SK-N-MC (cell line): ENCODE measurements around the gene TAX1BP3.
"Not testable (repeated sequence)": the region's sequence is repeated elsewhere in the genome, so short reads cannot be mapped to it uniquely, and the experiment has no call there.

Experiments
- DNase-seq: peaks from one replicate; pipeline ENCODE4 v3.0.0-alpha.2; 2011; ENCODE audit warnings: low read depth, low spot score
- H3K27ac ChIP-seq: fragments of 200-600 bp; sonication (generic); 2 replicates; pipeline ENCODE4 v1.5.1; 2016; ENCODE audit warnings: mixed run types
- H3K36me3 ChIP-seq: fragments of 200-600 bp; sonication (generic); 2 replicates; pipeline ENCODE4 v1.6.1; 2017; ENCODE audit warnings: antibody characterized with exemption, low read length, mixed read lengths; ENCODE audit not compliant: insufficient read depth
- H3K4me3 ChIP-seq: fragments of 200-600 bp; sonication (generic); 2 replicates; pipeline ENCODE4 v1.5.1; 2016
- H3K9ac ChIP-seq: fragments of 200-600 bp; sonication (generic); 2 replicates; pipeline ENCODE4 v1.8.0; 2017; ENCODE audit warnings: mixed run types, mixed read lengths; ENCODE audit not compliant: insufficient read length
- H3K9me3 ChIP-seq: fragments of 200-600 bp; sonication (generic); 2 replicates; pipeline ENCODE4 v1.6.1; 2017; ENCODE audit warnings: low read depth, mild to moderate bottlenecking, antibody characterized with exemption, low read length, moderate library complexity, mixed read lengths
- EZH2 ChIP-seq: fragments of 200-600 bp; sonication (generic); IDR thresholded peaks from one replicate; pipeline ENCODE4 v1.6.1; 2017; ENCODE audit warnings: antibody characterized with exemption
- FOXP2 ChIP-seq: optimal IDR thresholded peaks from 2 replicates; pipeline ENCODE3; 2011; ENCODE audit warnings: mild to moderate bottlenecking, moderate library complexity; ENCODE audit not compliant: insufficient read depth; ENCODE audit errors: extremely low read length, control extremely low read depth
- POLR2AphosphoS5 ChIP-seq: IDR thresholded peaks from 2 replicates; pipeline ENCODE4 v1.6.1; 2012; ENCODE audit warnings: mild to moderate bottlenecking, low read depth, low read length, borderline replicate concordance

The TAX1BP3 gene

GRCh38 chr17:3668279-3669084 is at the start of gene TAX1BP3, which contains the start of gene EMC6:
TAX1BP3 (minus strand) TSS chr17:3668578; CDS start chr17:3668526, 52 bp downstream.
EMC6 (plus strand) TSS chr17:3668812; CDS start chr17:3669147, 335 bp downstream.
- Histone ChIP-seq H3K27ac (peak within 1 kb of the TSS; percentile 88), H3K9me3 (no peaks in the 10 kb centered on the region), H3K4me3 (peak within 1 kb of the TSS; percentile 99), H3K9ac (peak within 1 kb of the TSS; percentile 97), H3K36me3 (peaks cover 11% of the 10 kb centered on the region; the same call in 1 of the 2 replicates)
- DNase-seq = peak; percentile 60
- TF ChIP-seq POLR2AphosphoS5 = peak; percentile 89
- no peak for TF ChIP-seq FOXP2

GRCh38 chr17:3715296-3715695 is 46.9 kb upstream of the TAX1BP3 start:
- TF ChIP-seq FOXP2 (no peak), POLR2AphosphoS5 (no peak), EZH2 (no peak)
- Histone ChIP-seq H3K9ac (no peak overlapping the region), H3K36me3 (peaks cover 57% of the 10 kb centered on the region)

GRCh38 chr17:3712811-3713463 is 44.6 kb upstream of the TAX1BP3 start:
- H3K27ac ChIP-seq = no peak overlapping the region
- H3K4me3 ChIP-seq = no peak overlapping the region
- TF ChIP-seq FOXP2 (no peak), POLR2AphosphoS5 (no peak)
- H3K36me3 ChIP-seq = peaks cover 39% of the 10 kb centered on the region
- DNase-seq = no peak
- H3K9ac ChIP-seq = no peak overlapping the region
- no peaks in the 10 kb centered on the region for H3K9me3 ChIP-seq

More at GRCh38 chr17:3715296-3715695, 46.9 kb upstream of the TAX1BP3 start:
- no peaks in the 10 kb centered on the region for H3K9me3 ChIP-seq
- H3K4me3 ChIP-seq = no peak overlapping the region
- no peak for DNase-seq
- no peak overlapping the region for H3K27ac ChIP-seq

DNA sequence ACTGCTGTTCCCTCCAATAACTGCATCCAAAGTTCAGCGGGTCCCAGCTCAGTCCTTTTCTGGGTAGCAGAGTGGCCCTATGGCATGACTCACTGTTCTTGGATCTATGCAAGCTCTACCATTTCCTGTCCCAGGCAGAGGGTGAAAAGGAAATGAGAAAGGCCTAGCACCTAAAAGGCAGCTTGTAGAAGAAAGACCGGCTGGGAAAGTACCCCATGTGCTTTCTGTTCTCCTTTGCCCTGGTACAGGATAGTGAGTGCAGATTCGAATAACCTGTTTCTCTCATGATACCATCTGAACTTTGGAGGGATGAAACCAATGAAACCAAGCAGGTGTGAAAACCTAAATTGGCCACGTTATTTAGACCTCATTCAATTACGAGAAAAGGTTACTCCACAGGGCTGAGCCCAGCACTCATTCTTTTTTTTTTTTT is 42.6 kb upstream of the TAX1BP3 start:
- no peaks in the 10 kb centered on the region for H3K9me3 ChIP-seq
- H3K36me3 ChIP-seq = peaks cover 19% of the 10 kb centered on the region
- H3K9ac ChIP-seq = no peak overlapping the region
- H3K27ac ChIP-seq = no peak overlapping the region
- DNase-seq = no peak
- no peak overlapping the region for H3K4me3 ChIP-seq
- TF ChIP-seq POLR2AphosphoS5 (no peak), EZH2 (no peak), FOXP2 (no peak)

GRCh38 chr17:3708366-3708765 is 40.0 kb upstream of the TAX1BP3 start:
- TF ChIP-seq POLR2AphosphoS5 (no peak), EZH2 (no peak), FOXP2 (no peak)
- Histone ChIP-seq H3K4me3 (no peak overlapping the region), H3K9me3 (no peaks in the 10 kb centered on the region), H3K27ac (no peak overlapping the region), H3K9ac (no peak overlapping the region), H3K36me3 (peaks cover 5% of the 10 kb centered on the region; the same call in 1 of the 2 replicates)
- no peak for DNase-seq

- not testable (repeated sequence) for H3K4me3 ChIP-seq, H3K9me3 ChIP-seq, H3K9ac ChIP-seq, H3K27ac ChIP-seq, H3K36me3 ChIP-seq, DNase-seq
Measured at GRCh38 chr17:3705718-3705984, 37.3 kb upstream of the TAX1BP3 start.

- TF ChIP-seq POLR2AphosphoS5 = no peak
- DNase-seq = no peak
- Histone ChIP-seq H3K9ac (no peak overlapping the region), H3K9me3 (no peaks in the 10 kb centered on the region), H3K36me3 (no peaks in the 10 kb centered on the region), H3K27ac (no peak overlapping the region), H3K4me3 (no peak overlapping the region)
Measured at GRCh38 chr17:3704931-3705717, 36.7 kb upstream of the TAX1BP3 start.

- not testable (repeated sequence) for DNase-seq, H3K36me3 ChIP-seq, H3K9ac ChIP-seq, H3K9me3 ChIP-seq, H3K27ac ChIP-seq, H3K4me3 ChIP-seq
Measured at GRCh38 chr17:3702041-3702539, 33.7 kb upstream of the TAX1BP3 start.
